DOHH2 (cell line): ENCODE data around the gene ATP2C1.

Experiments used
- CTCF ChIP-seq: fragments of 200-600 bp; sonication (generic); IDR thresholded peaks from one replicate; pipeline ENCODE4 v1.5.1; 2014; ENCODE audit warnings: antibody characterized with exemption, mild to moderate bottlenecking, low read depth, low read length; ENCODE audit not compliant: poor library complexity, severe bottlenecking
- EZH2phosphoT487 ChIP-seq: fragments of 200-600 bp; sonication (generic); IDR thresholded peaks from 2 replicates; pipeline ENCODE4 v1.6.1; 2017; ENCODE audit warnings: borderline replicate concordance, mild to moderate bottlenecking, antibody characterized with exemption, low read length, moderate library complexity, mixed read lengths

GRCh38 chr3:130865489-130865888 is 28.4 kb upstream of the ATP2C1 start:
- no peak for TF ChIP-seq CTCF
- TF ChIP-seq EZH2phosphoT487 = no peak
